ENCODE results near the gene DNM1. TPM values are rescaled to one million over a fixed set of nuclear protein-coding genes. Genes with fewer than 3 reads are reported as not detected.

The DNM1 gene
- total RNA-seq, 4 donors from 2014 or later: 1.3 to 9.7 (median 1.6) TPM

GRCh38 chr9:128208946-128209669, 5.9 kb downstream of the DNM1 start:
- WGBS, 2 donors: 54 to 67% methylated on average over 9 to 14 of the region's 15 CpGs
- no peak for DNase-seq
- Histone ChIP-seq H3K4me3 (no peak overlapping the region), H3K27ac (no peak overlapping the region), H3K4me1 (peaks cover 7 to 41% (median 8%) of the 10 kb centered on the region in 3 donors), H3K27me3 (peaks cover 0 to 20% (median under 1%) of the 10 kb centered on the region in 4 donors), H3K9me3 (no peaks in the 10 kb centered on the region), H3K36me3 (no peaks in the 10 kb centered on the region)
- intact Hi-C loops (cut with DNase I): no loop called here
- TF ChIP-seq POLR2A (IDR thresholded peaks at IDR 0.05) (no peak), CTCF (IDR thresholded peaks at IDR 0.05) (no peak)

DNA sequence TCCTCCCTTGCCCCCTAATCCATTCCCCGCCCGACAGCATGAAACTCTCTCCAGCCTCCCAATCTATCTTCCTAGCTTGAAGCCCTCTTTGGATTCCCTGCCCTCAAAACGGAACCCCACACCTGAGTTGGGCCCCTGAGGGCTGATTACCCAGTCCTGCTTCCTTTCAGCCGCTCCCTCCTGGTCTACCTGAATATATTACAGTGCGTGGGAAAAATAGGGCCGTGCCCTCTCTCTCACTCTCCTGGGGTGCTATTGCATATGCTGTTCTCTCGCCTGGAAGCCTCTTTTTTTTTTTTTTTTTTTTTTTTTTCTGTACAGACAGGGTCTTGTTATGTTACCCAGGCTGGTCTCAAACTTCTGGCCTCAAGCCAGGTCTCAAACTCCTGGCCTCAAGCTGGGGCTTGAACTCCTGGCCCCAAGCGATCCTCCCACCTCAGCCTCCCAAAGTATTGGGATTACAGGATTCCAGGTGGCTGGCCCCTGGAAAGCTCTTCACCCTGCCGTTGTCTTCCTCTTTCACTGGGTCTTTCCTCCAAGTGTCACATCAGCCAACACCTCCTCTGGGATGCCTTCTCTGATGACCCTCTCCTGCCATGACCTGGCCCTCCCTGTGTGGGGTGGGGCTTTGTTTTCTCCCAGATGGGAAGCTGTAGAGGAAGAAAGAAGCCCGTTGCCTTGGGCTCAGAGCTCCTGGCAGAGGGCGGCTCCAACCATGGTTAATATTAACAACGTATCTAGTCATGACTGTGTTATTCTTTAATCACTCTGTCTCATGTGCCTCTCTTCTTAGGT, 8.2 kb downstream of the DNM1 start:
- H3K9me3 ChIP-seq: no peaks in the 10 kb centered on the region
- WGBS, 2 donors: 49 to 54% methylated on average over 12 of the region's 12 CpGs
- peak overlapping the region in 2 of 4 donors; percentile 11 to 32 for H3K27ac ChIP-seq
- H3K4me1 ChIP-seq: peaks cover 2 to 37% (median 6%) of the 10 kb centered on the region in 3 donors
- TF ChIP-seq POLR2A (IDR thresholded peaks at IDR 0.05) (no peak), CTCF (IDR thresholded peaks at IDR 0.05) (no peak)
- H3K36me3 ChIP-seq: no peaks in the 10 kb centered on the region
- H3K27me3 ChIP-seq: no peaks in the 10 kb centered on the region
- no peak overlapping the region for H3K4me3 ChIP-seq
- intact Hi-C loops (cut with DNase I): no loop called here
- DNase-seq: no peak

- no peak for DNase-seq
- Histone ChIP-seq H3K4me1 (peaks cover 4 to 37% (median 9%) of the 10 kb centered on the region in 3 donors), H3K9me3 (no peaks in the 10 kb centered on the region), H3K27me3 (no peaks in the 10 kb centered on the region), H3K36me3 (no peaks in the 10 kb centered on the region), H3K4me3 (no peak overlapping the region), H3K27ac (peak overlapping the region in 2 of 4 donors; percentile 11 to 32)
- intact Hi-C loops (cut with DNase I): no loop called here
- TF ChIP-seq POLR2A (IDR thresholded peaks at IDR 0.05) (no peak), CTCF (IDR thresholded peaks at IDR 0.05) (no peak)
- WGBS, 2 donors: 90 to 100% methylated on average over 1 to 2 of the region's 2 CpGs
Measured at GRCh38 chr9:128211981-128212281, 8.8 kb downstream of the DNM1 start.

DNA sequence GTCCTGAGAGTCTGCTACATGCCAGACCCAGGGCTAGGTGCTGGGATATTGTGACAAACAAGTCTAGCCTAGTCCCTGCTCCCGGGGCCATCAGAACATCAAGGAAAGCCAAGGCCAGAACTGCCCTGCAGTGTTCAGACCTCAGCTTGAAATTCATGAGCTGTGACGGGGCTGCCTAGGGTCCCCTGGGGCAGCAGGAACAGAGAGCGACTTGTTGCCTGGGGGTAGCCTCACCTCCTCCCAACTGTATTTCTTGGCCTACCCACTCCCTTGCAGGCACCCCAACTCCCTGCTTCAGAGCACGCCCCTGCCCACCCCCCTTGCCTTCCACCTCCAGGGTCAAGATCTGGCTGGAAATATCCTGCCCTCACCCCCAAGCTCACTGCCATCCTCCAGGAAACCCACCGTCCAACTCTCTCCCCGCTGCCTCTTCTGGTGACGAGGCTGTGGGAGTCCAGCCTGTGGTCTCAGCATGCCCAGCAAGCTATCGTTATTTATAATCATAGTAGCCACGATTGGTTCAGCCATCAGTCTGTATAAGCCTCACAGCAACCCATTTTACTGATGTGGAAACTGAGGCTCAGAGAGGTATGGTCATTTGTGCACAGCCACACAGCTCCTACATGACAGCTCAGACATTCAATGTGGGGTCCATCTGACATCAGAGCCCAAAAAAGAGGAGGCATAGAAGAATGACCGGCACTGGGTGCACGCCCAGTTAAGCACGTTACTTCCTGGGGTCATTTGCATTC, 10.7 kb downstream of the DNM1 start:
- Histone ChIP-seq H3K4me1 (peaks cover 13 to 48% (median 14%) of the 10 kb centered on the region in 3 donors), H3K36me3 (no peaks in the 10 kb centered on the region), H3K27me3 (no peaks in the 10 kb centered on the region), H3K9me3 (no peaks in the 10 kb centered on the region), H3K27ac (peak overlapping the region in 1 of 4 donors; percentile 14), H3K4me3 (no peak overlapping the region)
- TF ChIP-seq CTCF (IDR thresholded peaks at IDR 0.05) (no peak), POLR2A (IDR thresholded peaks at IDR 0.05) (no peak)
- DNase-seq: no peak
- 89% methylated on average over 8 to 10 of the region's 12 CpGs for WGBS, 2 donors
- intact Hi-C loops (cut with DNase I): no loop called here
